Measurements from ENCODE around the gene LCP2.

- no peak for TF ChIP-seq CTCF (IDR thresholded peaks at IDR 0.05)
- TF ChIP-seq POLR2A (IDR thresholded peaks at IDR 0.05): no peak
These were observed 12.8 kb upstream of the LCP2 start for GRCh38 chr5:170310256-170310926.
